CD4-positive, alpha-beta T cell treated with Interferon alpha-2 for 1 hour (primary cell): Measurements from ENCODE around the gene MYO7A.

Experiments used
- DNase-seq, 2 donors: peaks; one replicate each; pipeline ENCODE4 v3.0.0-alpha.2; 2020 to 2022

The MYO7A gene

DNA sequence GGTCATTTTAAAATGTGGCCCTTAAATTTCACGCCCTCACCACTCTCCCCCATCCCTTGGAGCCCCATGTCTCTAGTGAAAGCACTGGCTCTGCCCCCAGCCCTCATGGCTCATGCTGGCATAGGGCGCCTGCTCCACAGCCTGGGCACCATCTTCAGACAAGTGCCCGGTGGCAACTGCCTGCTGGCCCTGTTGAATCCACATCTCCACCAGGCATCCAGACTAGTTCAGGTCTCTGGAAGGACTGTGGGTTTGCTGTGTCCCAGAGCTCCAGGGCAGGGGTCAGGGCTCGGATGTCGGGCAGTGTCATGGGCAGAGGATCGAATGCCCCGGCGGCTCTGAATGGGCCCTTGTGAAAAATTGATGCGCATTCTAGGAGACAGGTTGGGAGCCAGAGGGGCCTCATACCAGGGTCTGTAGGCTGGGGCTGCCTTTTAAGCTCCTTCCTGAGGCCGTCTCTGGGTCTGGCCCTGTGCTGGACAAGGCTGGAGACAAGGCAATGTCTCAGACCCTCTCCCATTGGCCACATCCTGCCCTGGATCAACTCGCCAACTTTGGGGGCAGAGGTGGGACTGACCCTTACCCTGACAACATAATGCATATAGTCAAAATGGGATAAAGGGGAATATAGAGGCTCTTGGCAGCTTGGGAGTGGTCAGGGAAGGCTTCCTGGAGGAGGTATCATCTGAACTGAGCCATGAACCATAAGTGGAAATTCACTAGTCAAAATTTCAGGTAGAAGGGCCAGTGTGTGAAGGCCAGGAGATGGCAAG, 1.2 kb downstream of the MYO7A start:
- DNase-seq, result no peak

GRCh38 chr11:77129842-77130756, 2.1 kb downstream of the MYO7A start:
- no peak for DNase-seq

- no peak for DNase-seq
Measured at GRCh38 chr11:77130763-77131513, 2.9 kb downstream of the MYO7A start.

DNA sequence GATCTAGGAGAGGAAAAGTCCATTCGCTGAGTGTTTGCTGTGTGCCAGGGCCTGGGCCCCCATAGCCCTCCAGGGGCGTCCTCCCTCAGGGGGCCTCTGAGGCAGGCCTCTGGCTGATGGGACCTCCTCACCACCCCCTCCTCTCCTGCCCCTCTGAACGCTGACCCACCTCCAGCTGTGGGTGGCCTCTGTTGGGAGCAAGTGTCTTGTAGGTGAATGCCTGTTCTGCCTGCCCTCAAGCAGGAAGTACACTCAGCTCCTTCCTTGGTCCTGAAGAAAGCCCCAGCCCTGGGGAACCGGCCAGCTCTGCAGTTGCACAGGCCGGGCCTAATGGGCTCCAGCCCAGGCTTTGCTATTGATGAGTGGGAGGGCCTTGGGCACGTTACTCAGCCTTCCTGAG, 3.5 kb downstream of the MYO7A start:
- no peak for DNase-seq

- DNase-seq, result no peak
Measured at GRCh38 chr11:77135069-77135468, 7.0 kb downstream of the MYO7A start.

DNA sequence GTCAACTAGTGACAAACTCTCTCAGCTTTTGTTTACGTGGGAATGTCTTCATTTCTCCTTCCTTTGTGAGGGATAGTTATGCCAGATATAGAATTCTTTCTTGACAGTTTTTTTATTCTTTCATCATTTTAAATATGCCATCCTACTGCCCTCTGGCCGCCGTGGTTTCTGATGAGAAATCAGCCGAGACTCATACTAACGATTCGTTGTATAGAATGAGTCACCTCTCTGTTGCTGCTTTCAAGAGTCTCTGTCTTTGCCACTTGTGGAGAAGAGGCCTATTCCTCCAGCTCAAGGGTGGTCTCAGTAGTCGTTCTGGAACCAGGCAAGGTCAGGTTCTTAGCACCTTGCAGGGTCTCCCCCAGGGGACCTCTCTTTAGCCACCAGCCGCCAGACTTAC, 8.0 kb downstream of the MYO7A start:
- no peak for DNase-seq

DNA sequence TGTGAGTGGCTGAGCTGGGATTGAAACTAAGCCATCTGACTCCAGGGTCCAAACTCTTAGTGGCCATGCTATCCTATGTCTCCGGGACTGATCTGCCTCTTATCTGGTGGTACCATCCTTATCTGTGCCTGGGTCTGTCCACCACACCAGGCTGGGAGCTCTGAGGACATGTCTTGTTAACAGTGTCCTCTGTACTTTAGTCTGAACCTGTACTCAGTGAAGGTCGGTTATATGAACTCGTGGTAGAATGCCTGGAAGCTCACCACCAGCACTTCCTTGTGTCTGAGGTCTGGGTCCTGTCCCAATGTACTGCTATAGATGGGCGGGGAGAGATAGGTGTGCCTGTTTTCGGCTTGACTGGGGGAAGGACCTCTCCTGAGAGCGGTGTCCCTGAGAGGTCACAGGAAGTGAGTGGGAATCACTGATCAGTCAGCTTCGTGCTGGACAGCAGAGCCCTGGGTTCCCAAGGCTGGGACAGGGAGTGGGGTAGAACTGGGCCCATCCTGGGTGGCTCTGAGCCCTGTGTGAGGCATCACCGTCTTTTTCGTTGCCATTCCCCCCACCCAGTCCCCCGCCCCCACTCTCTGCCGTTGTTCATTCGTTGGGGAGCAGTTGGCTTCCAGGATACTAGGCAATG, 8.9 kb downstream of the MYO7A start:
- DNase-seq, result no peak

GRCh38 chr11:77137421-77137820, 9.4 kb downstream of the MYO7A start:
- DNase-seq, result no peak

GRCh38 chr11:77138106-77138649, 10.1 kb downstream of the MYO7A start:
- DNase-seq, result no peak

DNA sequence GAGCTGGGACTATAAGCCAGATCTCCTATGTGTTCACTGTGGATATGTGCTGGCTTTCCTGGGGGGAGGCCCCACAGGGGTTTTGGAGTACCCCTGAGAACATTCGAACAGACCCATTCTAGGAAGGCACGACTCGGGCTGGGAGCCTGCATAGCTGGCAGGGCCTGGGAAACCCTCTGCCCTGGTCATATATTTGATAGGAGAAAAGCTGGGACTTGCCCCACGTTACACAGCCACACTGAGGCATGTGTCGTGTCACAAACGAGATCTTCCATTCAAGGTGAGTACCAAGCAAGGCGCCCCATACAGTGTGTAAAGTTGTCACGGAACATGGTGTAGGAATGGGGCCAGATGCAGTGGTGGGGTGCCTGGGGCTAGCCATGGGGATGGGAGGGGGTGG, 11.2 kb downstream of the MYO7A start:
- DNase-seq, result no peak

- DNase-seq, result no peak
Measured at GRCh38 chr11:77140231-77140851, 12.3 kb downstream of the MYO7A start.

- no peak for DNase-seq
Measured at GRCh38 chr11:77141034-77141433, 13.0 kb downstream of the MYO7A start.

DNA sequence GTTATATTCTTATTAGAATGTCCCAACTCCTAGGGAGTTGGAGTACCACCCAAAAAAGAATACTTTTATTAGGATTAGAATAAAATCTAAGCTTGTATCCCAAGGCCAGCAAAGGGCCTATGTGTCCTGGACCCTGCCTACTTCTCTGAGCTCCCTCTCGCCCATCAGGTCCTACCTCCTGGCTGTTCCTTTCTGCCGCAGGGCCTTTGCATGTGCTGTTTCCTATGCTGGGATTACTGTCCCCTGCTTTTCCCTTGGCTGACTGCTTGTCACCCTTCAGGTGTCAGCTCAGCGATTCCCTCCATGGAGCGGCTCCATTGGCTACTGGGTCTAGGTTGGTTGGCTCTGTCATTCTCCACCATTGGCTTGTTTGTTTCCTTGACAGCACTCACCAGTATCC, 13.4 kb downstream of the MYO7A start:
- no peak for DNase-seq

DNA sequence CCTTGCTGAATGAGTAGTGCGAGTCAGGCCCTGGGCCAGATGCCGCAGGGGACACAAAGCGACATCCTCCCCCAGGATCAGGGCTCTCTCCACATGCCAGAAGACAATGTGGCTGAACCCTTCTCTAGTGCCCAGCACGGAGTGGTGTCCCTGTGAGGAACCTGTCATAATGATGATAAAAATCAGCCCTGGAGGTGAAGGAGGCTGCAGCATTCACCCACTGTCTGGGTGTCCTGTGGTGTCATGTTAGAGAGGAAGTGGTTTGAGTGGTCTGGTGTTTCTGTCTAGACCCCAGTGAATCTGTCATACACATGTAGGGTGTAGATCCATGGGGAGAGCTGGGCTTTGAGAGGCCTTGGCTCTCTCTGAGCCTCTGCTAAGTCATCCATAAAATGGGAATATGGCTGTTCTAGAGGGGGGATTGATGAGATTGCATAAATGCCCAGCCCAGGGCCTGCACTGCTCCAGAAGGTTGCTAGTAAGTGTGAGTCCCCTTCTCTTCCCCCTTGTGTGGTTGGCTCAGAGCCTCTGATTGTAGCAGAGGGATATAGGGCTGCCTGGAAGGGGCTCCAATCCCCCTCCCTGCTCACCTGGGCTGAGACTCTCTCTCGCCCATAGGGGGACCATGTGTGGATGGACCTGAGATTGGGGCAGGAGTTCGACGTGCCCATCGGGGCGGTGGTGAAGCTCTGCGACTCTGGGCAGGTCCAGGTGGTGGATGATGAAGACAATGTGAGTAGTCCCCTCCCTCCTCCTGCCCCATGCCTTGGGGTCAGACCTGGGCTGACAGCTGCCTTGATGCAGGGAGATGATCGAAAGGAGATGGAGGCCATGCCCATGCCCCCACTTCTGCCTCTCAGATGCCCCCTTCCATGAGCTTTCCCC, 14.3 kb downstream of the MYO7A start:
- DNase-seq, result no peak

GRCh38 chr11:77143405-77144020, 15.5 kb downstream of the MYO7A start:
- no peak for DNase-seq

GRCh38 chr11:77144196-77144856, 16.3 kb downstream of the MYO7A start:
- no peak for DNase-seq

GRCh38 chr11:77144857-77145428, 16.9 kb downstream of the MYO7A start:
- no peak for DNase-seq

DNA sequence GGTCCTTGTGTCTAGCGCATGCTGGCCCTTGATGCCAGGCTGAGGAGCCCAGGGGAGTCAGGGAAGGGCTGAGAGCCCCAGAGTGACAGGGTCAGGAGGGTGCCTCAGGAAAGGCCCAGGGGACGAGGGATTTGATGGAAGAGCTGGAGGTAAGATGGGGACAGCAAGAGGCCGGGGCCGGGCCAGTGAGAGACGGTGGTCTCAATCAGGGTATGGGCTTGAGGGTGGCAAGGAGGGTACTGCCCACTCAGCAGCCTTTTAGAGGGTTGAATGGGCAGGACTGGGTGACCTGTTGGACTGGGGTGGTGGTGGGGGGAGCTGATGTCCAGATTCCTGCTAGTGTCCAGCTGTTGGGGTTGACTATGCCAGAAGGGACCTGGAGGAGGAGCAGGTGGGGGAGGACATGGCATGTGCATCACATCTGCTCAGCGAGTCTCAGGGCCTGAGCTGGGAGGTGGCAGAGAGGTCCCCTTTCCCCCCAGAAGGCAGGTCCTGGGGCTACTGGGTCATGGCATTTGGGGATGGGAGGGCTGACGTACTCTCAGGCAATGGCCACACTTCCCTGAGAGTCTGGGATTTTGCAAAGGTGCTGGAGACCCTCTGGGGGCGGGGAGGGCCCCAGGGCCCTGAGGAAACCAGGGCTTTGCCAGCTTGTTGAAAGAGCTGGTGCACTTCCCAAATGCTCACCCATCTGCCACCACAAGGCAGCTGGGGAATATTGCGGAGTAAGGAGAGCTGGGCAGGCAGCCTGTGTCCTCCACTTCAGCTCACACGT, 18.4 kb downstream of the MYO7A start:
- DNase-seq, result no peak

GRCh38 chr11:77147036-77147315, 18.9 kb downstream of the MYO7A start:
- DNase-seq, result no peak
